Stimulated activated CD4-positive, alpha-beta T cell treated with anti-CD3 and anti-CD28 coated beads, TNF-alpha, amount 100 ng/mL, for 48 hours (primary cell): ENCODE measurements around the gene GLB1L3.

Experiments
- DNase-seq, 3 donors: peaks; one replicate each; pipeline ENCODE4 v3.0.0-alpha.2; 2020; ENCODE audit warnings: low read depth in 3 of 3

The GLB1L3 gene

GRCh38 chr11:134362192-134362901 is 86.2 kb downstream of the GLB1L3 start:
- DNase-seq, result no peak

GRCh38 chr11:134363161-134363560 is 87.0 kb downstream of the GLB1L3 start:
- DNase-seq, result no peak

- DNase-seq, result no peak
Observed at GRCh38 chr11:134363592-134363991, 87.4 kb downstream of the GLB1L3 start.

GRCh38 chr11:134364261-134364660 is 88.1 kb downstream of the GLB1L3 start:
- no peak for DNase-seq

GRCh38 chr11:134365011-134365925 is 89.1 kb downstream of the GLB1L3 start:
- no peak for DNase-seq

GRCh38 chr11:134366254-134366653 is 90.1 kb downstream of the GLB1L3 start:
- DNase-seq, result no peak

- DNase-seq, result no peak
Observed at GRCh38 chr11:134367781-134368180, 91.6 kb downstream of the GLB1L3 start.
